Measurements from ENCODE around the gene GPR27. TPM values are rescaled to one million over a fixed set of nuclear protein-coding genes. Genes with fewer than 3 reads are reported as not detected.

Gene GPR27
- total RNA-seq, 2 donors from 2014 or later: 11.2 to 29.1 TPM

- Histone ChIP-seq H3K9me3 (no peaks in the 10 kb centered on the region), H3K36me3 (no peaks in the 10 kb centered on the region), H3K27me3 (replicated peaks; ENCODE audit: insufficient read depth) (no peaks in the 10 kb centered on the region), H3K4me3 (peak overlapping the region; percentile 75 to 77), H3K4me1 (replicated peaks) (no peaks in the 10 kb centered on the region), H3K27ac (no peak overlapping the region)
- intact Hi-C loops (cut with DNase I): loop anchor here (10.0 kb wide), 1 partner anchor 231 kb away; no protein-coding TSS in a partner anchor
- DNase-seq (ENCODE audit: low spot score): no peak
- TF ChIP-seq POLR2A (IDR thresholded peaks at IDR 0.05) (no peak), CTCF (IDR thresholded peaks at IDR 0.05) (no peak), POLR2AphosphoS5 (IDR thresholded peaks at IDR 0.05) (no peak)
Observed at GRCh38 chr3:71724171-71724453, 29.5 kb upstream of the GPR27 start.

- peak overlapping the region; percentile 75 to 77 for H3K4me3 ChIP-seq
- intact Hi-C loops (cut with DNase I): loop anchor here (5.0 to 10.0 kb wide), 2 partner anchors 230 to 1098 kb away; no protein-coding TSS in a partner anchor
- under 1% methylated on average over 66 of the region's 73 CpGs for WGBS
- TF ChIP-seq POLR2AphosphoS5 (IDR thresholded peaks at IDR 0.05) (peak; percentile 10), POLR2A (IDR thresholded peaks at IDR 0.05) (peak; percentile 18), CTCF (IDR thresholded peaks at IDR 0.05) (no peak)
- peak overlapping the region; percentile 68 to 71 for H3K27ac ChIP-seq
- no peaks in the 10 kb centered on the region for H3K9me3 ChIP-seq
- no peaks in the 10 kb centered on the region for H3K4me1 ChIP-seq (replicated peaks)
- H3K27me3 ChIP-seq (replicated peaks; ENCODE audit: insufficient read depth): no peaks in the 10 kb centered on the region
- H3K36me3 ChIP-seq: no peaks in the 10 kb centered on the region
- peak; percentile 7 for DNase-seq (ENCODE audit: low spot score)
Observed at GRCh38 chr3:71724584-71725270, 28.9 kb upstream of the GPR27 start.

- 5% methylated on average over 38 of the region's 80 CpGs for WGBS
- Histone ChIP-seq H3K27me3 (replicated peaks; ENCODE audit: insufficient read depth) (no peaks in the 10 kb centered on the region), H3K36me3 (no peaks in the 10 kb centered on the region), H3K27ac (peak within 1 kb of the TSS; percentile 68 to 77), H3K9me3 (no peaks in the 10 kb centered on the region), H3K4me1 (replicated peaks) (no peaks in the 10 kb centered on the region), H3K4me3 (peak within 1 kb of the TSS; percentile 75 to 77)
- DNase-seq (ENCODE audit: low spot score): peak; percentile 12
- no peak for TF ChIP-seq POLR2AphosphoS5 (IDR thresholded peaks at IDR 0.05)
- TF ChIP-seq CTCF (IDR thresholded peaks at IDR 0.05): no peak
- no peak for TF ChIP-seq POLR2A (IDR thresholded peaks at IDR 0.05)
- intact Hi-C loops (cut with DNase I): loop anchor here (5.0 to 10.0 kb wide), 2 partner anchors 229 to 1097 kb away; no protein-coding TSS in a partner anchor
Observed at GRCh38 chr3:71725271-71725991, 28.2 kb upstream of the GPR27 start, which contains the start of gene EIF4E3. Gene EIF4E3, minus strand, starts transcription at chr3:71725402. Its CDS starts 35 bp downstream, at chr3:71725367.

- 90% methylated on average over 8 of the region's 8 CpGs for WGBS
- Histone ChIP-seq H3K36me3 (no peaks in the 10 kb centered on the region), H3K27me3 (replicated peaks; ENCODE audit: insufficient read depth) (no peaks in the 10 kb centered on the region), H3K27ac (no peak overlapping the region), H3K4me3 (no peak overlapping the region), H3K4me1 (replicated peaks) (no peaks in the 10 kb centered on the region), H3K9me3 (no peaks in the 10 kb centered on the region)
- DNase-seq (ENCODE audit: low spot score): no peak
- no peak for TF ChIP-seq CTCF (IDR thresholded peaks at IDR 0.05)
- TF ChIP-seq POLR2AphosphoS5 (IDR thresholded peaks at IDR 0.05): no peak
- no peak for TF ChIP-seq POLR2A (IDR thresholded peaks at IDR 0.05)
- intact Hi-C loops (cut with DNase I): loop anchor here (5.0 to 10.0 kb wide), 2 partner anchors 229 to 1096 kb away; no protein-coding TSS in a partner anchor
Observed at GRCh38 chr3:71726146-71726545, 27.5 kb upstream of the GPR27 start.

All from prostate gland (tissue), 2 donors.